K562 (cell line): Measurements from ENCODE around the gene TMPRSS6. TPM values are rescaled to one million over a fixed set of nuclear protein-coding genes. Genes with fewer than 3 reads are reported as not detected.

Experiments
- ATAC-seq: fragments of 200-7000 bp; cut with Tn5 transposase; 3 replicates; pipeline ENCODE4 v1.9.1; 2020; ENCODE audit warnings: moderate library complexity
- BruUV-seq: library from RNA; stranded (reverse); fragments of 400-500 nt; replicated peaks from 2 replicates; lab custom pipeline; 2021; lab: Mats Ljungman, UMichigan
- CTCF ChIA-PET: fragments of 300-600 bp; formaldehyde crosslinking; extraction: SDS; loops from one replicate; lab custom pipeline; 2021; ENCODE audit warnings: low intra/inter-chr PET ratio; lab: Yijun Ruan, JAX
- POLR2A ChIA-PET: fragments of 300-600, 350-650 bp; sonication (Branson Sonifier 250); formaldehyde crosslinking; extraction: SDS; loops from one replicate; lab custom pipeline; 2021; ENCODE audit warnings: antibody characterized with exemption, inconsistent platforms; lab: Yijun Ruan, JAX
- DNase-seq, 4 experiments: peaks; one replicate each; pipeline versions ENCODE4 v3.0.0 to v3.0.0-alpha.2; 2011 to 2018; ENCODE audit warnings: low spot score in 3 of 4, mixed read lengths in 3 of 4; ENCODE audit errors: extremely low read depth in 1 of 4
- FAIRE-seq: peaks from 2 replicates; lab custom pipeline; 2011; peaks lifted over from hg19 to GRCh38; lab: Jason Lieb, UNC
- H2AFZ ChIP-seq: 2 replicates; pipeline ENCODE4 v1.6.0; 2011; ENCODE audit warnings: low read depth, low read length, control low read depth, inconsistent platforms
- H3K27ac ChIP-seq: fragments of 200-600 bp; 3 replicates; pipeline ENCODE4 v1.8.0; 2011; ENCODE audit warnings: low read depth, mild to moderate bottlenecking, control low read depth, inconsistent platforms, low read length, moderate library complexity, mixed read lengths; ENCODE audit errors: extremely low read depth
- H3K27me3 ChIP-seq, 2 experiments: fragments of 300-600 bp in 1 of 2; 2 replicates in 1 of 2; 3 replicates in 1 of 2; pipeline versions ENCODE4 v1.6.0 to v1.8.0; 2011; ENCODE audit warnings: inconsistent platforms in 2 of 2, low read length in 2 of 2, mild to moderate bottlenecking in 1 of 2, mixed read lengths in 1 of 2, moderate library complexity in 1 of 2; ENCODE audit not compliant: control insufficient read depth in 2 of 2, insufficient read depth in 2 of 2
- H3K36me3 ChIP-seq: fragments of 300-600 bp; 3 replicates; pipeline ENCODE4 v1.8.0; 2011; ENCODE audit warnings: mild to moderate bottlenecking, low read length, inconsistent platforms; ENCODE audit not compliant: control insufficient read depth, insufficient read depth
- H3K4me1 ChIP-seq, 2 experiments: fragments of 200-600 bp in 1 of 2; replicated peaks in 1 of 2; 2 replicates in 1 of 2; 3 replicates in 1 of 2; pipeline versions ENCODE4 v1.5.1 to v1.8.0; 2011; ENCODE audit warnings: inconsistent platforms in 2 of 2, low read length in 2 of 2, mild to moderate bottlenecking in 1 of 2, mixed read lengths in 1 of 2, moderate library complexity in 1 of 2; ENCODE audit not compliant: control insufficient read depth in 2 of 2, insufficient read depth in 2 of 2
- H3K4me2 ChIP-seq: 2 replicates; pipeline ENCODE4 v1.6.1; 2011; ENCODE audit warnings: low read length, control low read depth, inconsistent platforms, mixed read lengths; ENCODE audit not compliant: insufficient read depth
- H3K4me3 ChIP-seq: fragments of 200-600 bp; sonication (generic), shearing (Covaris generic); 2 replicates; pipeline ENCODE4 v1.5.1; 2016; ENCODE audit warnings: control low read depth, inconsistent platforms
- H3K79me2 ChIP-seq: fragments of 200-600 bp; 3 replicates; pipeline ENCODE4 v1.8.0; 2011; ENCODE audit warnings: low read length, inconsistent platforms; ENCODE audit not compliant: control insufficient read depth, insufficient read depth
- H3K9ac ChIP-seq, 2 experiments: 2 replicates each; pipeline versions ENCODE4 v1.6.0 to v1.6.1; 2011; ENCODE audit warnings: low read depth in 2 of 2, low read length in 2 of 2, control low read depth in 1 of 2, inconsistent platforms in 1 of 2, mild to moderate bottlenecking in 1 of 2, mixed read lengths in 1 of 2; ENCODE audit not compliant: insufficient read depth in 1 of 2
- H3K9me1 ChIP-seq: one replicate; pipeline ENCODE4 v1.6.0; 2011; ENCODE audit warnings: inconsistent platforms, mild to moderate bottlenecking, low read length, moderate library complexity; ENCODE audit not compliant: control insufficient read depth, insufficient read depth
- H3K9me3 ChIP-seq: replicated peaks from 2 replicates; pipeline ENCODE4 v1.5.1; 2011; ENCODE audit warnings: low read depth, low read length, inconsistent platforms; ENCODE audit not compliant: control insufficient read depth, insufficient read depth
- H4K20me1 ChIP-seq: replicated peaks from 2 replicates; pipeline ENCODE4 v1.6.1; 2011; ENCODE audit warnings: low read length, inconsistent platforms, mixed read lengths; ENCODE audit not compliant: control insufficient read depth, insufficient read depth
- CTCF ChIP-seq, 3 experiments: IDR thresholded peaks in 2 of 3; conservative IDR thresholded peaks in 1 of 3; 2 replicates each; pipeline ENCODE4 v1.5.1; 2011 to 2012; ENCODE audit warnings: low read length in 3 of 3, mild to moderate bottlenecking in 3 of 3, control low read depth in 2 of 3, improper control_type of control experiment in 1 of 3, inconsistent platforms in 1 of 3, low read depth in 1 of 3, mixed read lengths in 1 of 3, moderate library complexity in 1 of 3; ENCODE audit not compliant: insufficient read depth in 2 of 3
- NFE2L1 ChIP-seq: fragments of 450-650 bp; IDR thresholded peaks from 2 replicates; pipeline ENCODE4 v1.6.1; 2016; ENCODE audit warnings: missing genetic modification characterization, low read depth, mild to moderate bottlenecking, missing compliant biosample characterization, moderate library complexity, borderline replicate concordance
- RAD21 ChIP-seq, 2 experiments: fragments of 250-450 bp in 1 of 2; fragments of 450-650 bp in 1 of 2; sonication (Bioruptor Pico) in 1 of 2; formaldehyde crosslinking in 1 of 2; IDR thresholded peaks in 1 of 2; conservative IDR thresholded peaks in 1 of 2; 2 replicates each; pipeline versions ENCODE4 v1.4.0 to v1.8.0; 2020 to 2022; ENCODE audit warnings: mild to moderate bottlenecking in 2 of 2, moderate library complexity in 1 of 2
- WGBS: fragments of 100-300 bp; shearing (Covaris generic); methylation state at CpG from one replicate; pipeline ENCODE4 v1.1.6; 2016; ENCODE audit warnings: low coverage, mixed read lengths; ENCODE audit not compliant: insufficient coverage; ENCODE audit errors: missing lambda C conversion rate; 5-methylcytosine and 5-hydroxymethylcytosine counted together
- in situ Hi-C: fragments of 300-500 bp; cut with MboI; formaldehyde crosslinking; loops from 4 replicates; pipeline ENCODE4 v1.15.0; 2018; ENCODE audit warnings: inconsistent platforms, mixed read lengths
- intact Hi-C: fragments of 100-400 bp; cut with micrococcal nuclease; formaldehyde crosslinking; loops from 2 replicates; pipeline ENCODE4 v1.14.2; 2022
- polyA plus RNA-seq, 8 experiments: library from polyadenylated mRNA; depleted of rRNA in 4 of 8; stranded (reverse) in 5 of 8; unstranded in 3 of 8; fragments of >200 nt; fragmentation: Nextera tagmentation in 2 of 8; fragmentation: Illumina TruSeq in 1 of 8; extraction: Ambion mirVana in 2 of 8; extraction: Trizol in 1 of 8; gene quantifications; 2 replicates each; pipeline versions ENCODE4 v1.2.1 to v1.2.3, GENCODE V29; 2011 to 2014; ENCODE audit warnings: inconsistent platforms in 1 of 8, missing spikeins in 1 of 8
- total RNA-seq, 7 experiments: library from RNA; depleted of rRNA in 6 of 7; stranded (reverse); fragments of >200 nt in 6 of 7; fragmentation: Illumina TruSeq in 2 of 7; extraction: Trizol in 2 of 7; gene quantifications; 2 replicates each; pipeline versions ENCODE4 v1.2.1 to v1.2.3, GENCODE V29; 2011 to 2021; ENCODE audit warnings: low replicate concordance in 1 of 7

Gene TMPRSS6
- total and polyA plus RNA-seq, 9 of the 15 experiments (the other 6 are each of a cell fraction or from before 2014, with no cell fraction given), result 0.03 TPM; not detected in 8

- intact Hi-C loops (no loop called here), in situ Hi-C loops (no loop called here)
- POLR2A ChIA-PET, result interaction anchor here (0.8 kb wide), 1 partner anchor 118 kb away, joined by 5 read pairs; no protein-coding TSS in a partner anchor
- TF ChIP-seq CTCF (IDR thresholded peaks at IDR 0.05 in 2 of 3, conservative IDR thresholded peaks at IDR 0.05 in 1 of 3; ENCODE audit: insufficient read depth in 2 of 3, low read depth in 1 of 3, low read length in 3 of 3), result peak; percentile 38 to 49 (median 45); a peak in 4 of 6 replicates
- no peak for TF ChIP-seq NFE2L1 (tag)
- 0 out of 4 replicates have a peak, but pooled peaks of 1 of the 2 experiments have one; percentile 7 for TF ChIP-seq RAD21 (CRISPR knock-in tag; conservative IDR thresholded peaks at IDR 0.05 in 1 of 2, IDR thresholded peaks at IDR 0.05 in 1 of 2)
- DNase-seq (peak in 2 of 4 experiments; percentile 16 to 21), ATAC-seq (peak; percentile 51; the same call in 2 of the 3 replicates), FAIRE-seq (no peak)
- H3K27ac ChIP-seq, result no peak overlapping the region
- H3K9me1 ChIP-seq, result no peaks in the 10 kb centered on the region
- CTCF ChIA-PET, result no interaction called here
- no peaks in the 10 kb centered on the region for H3K79me2 ChIP-seq
- H3K9me3 ChIP-seq, result no peaks in the 10 kb centered on the region
- H3K4me1 ChIP-seq, result peaks cover 0 to 3% of the 10 kb centered on the region in 2 experiments; a peak in 2 of 5 replicates
- no TSS peak for BruUV-seq
- H4K20me1 ChIP-seq, result no peaks in the 10 kb centered on the region
- H3K4me3 ChIP-seq, result no peak overlapping the region
- peaks cover 0 to 2% of the 10 kb centered on the region in 2 experiments; a peak in 1 of 5 replicates for H3K27me3 ChIP-seq
- H3K4me2 ChIP-seq, result no peak overlapping the region
- H3K36me3 ChIP-seq, result no peaks in the 10 kb centered on the region
- 30% methylated on average over 5 of the region's 5 CpGs for WGBS
- no peak overlapping the region for H3K9ac ChIP-seq
- H2AFZ ChIP-seq, result no peak overlapping the region
Observed at GRCh38 chr22:37126882-37127281, 17.4 kb upstream of the TMPRSS6 start.
